ENCODE results near the gene CORO6. TPM values are rescaled to one million over a fixed set of nuclear protein-coding genes. Genes with fewer than 3 reads are reported as not detected.
"Not testable (repeated sequence)": the region's sequence is repeated elsewhere in the genome, so short reads cannot be mapped to it uniquely, and the experiment has no call there.

The CORO6 gene
- 12.9 TPM for total RNA-seq

DNA sequence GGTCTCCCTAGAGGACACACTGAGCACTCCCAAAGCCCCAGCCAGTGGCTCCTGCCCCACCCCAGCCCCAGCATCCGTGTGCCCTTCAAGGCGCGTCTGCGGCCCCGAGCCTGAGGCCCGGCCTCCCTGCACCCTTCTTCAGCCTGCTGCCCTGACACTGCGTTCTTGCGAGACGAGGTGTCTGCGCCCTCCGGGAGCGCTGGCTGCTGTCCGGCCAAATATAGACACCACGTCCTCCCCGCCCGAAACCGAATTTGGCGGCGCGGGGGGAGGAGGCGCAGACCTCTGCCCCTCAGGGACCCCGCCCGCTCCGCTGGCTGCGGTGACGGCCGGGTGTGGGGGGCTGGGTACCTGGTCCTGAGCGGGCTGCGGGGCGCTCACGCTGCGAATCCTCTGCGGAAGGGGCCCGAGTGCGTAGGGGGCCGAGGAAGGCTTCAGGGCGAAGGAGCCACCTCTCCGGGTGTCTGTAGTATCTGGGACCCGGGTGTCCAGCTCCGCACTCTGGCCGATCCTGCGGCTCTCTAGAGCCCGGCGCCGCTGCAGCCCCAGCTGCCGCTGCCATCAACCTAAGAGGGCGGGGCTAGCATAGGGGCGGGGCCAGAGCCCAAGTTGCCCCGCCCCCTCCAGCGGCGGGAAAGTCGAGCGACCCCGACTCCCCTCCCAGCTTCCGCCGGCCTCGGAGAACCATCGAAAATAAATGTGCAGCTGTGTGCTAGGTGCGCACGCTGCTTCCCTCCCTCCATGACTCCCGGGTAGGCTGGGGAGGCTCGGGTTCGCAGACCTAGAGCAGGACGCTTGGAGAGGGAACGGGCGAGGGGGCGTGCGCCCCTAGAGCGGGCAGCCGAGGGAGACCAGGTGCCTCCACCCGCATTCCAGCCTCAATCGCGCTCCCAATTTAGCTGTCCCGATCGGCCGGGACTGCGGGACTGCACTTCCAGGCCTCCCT lies at the start of gene CORO6:
TSS of gene CORO6 (minus strand) at position 576 of the 946 bp plus-strand sequence. CDS start 1,491 bp downstream, outside the sequence.
- no peak for DNase-seq (ENCODE audit: low spot score)

DNA sequence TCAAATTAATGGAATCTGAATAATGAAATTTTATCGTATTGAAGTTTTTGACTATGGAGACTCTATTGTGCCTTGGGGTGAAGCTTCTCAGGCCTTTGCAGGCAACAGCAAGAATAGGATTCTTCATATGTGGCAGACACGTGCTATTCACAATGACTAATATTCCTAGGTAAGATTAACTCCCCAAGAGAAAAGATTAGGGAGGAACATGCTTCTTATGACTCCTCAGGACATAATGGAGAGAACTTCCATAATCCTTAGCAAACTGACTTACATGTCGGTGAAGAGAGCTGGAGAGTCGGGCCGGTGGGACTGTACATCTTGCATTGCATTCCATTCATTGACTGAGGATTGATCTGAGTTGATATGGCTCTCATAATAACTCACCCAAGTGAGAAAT lies 48.9 kb upstream of the CORO6 start:
- no peak for DNase-seq (ENCODE audit: low spot score)

DNA sequence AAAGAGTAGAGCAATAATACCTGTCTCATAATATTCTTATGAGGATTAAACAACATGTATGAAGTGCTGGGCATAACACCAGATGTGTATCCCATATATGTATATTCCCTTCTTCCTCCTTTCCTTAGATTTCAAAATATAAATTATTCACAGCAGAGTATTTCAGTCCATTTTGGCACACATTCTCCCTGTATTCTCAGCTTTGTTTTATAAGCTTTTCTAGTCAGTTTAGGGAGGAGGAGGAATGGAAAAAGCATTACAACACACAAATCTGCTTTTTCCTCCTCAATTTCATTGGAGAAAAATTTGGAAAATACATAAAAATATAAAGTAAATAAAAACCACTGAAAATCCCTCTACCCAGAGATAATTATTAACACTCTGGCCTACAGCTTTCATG lies 46.6 kb upstream of the CORO6 start:
- no peak for DNase-seq (ENCODE audit: low spot score)

DNA sequence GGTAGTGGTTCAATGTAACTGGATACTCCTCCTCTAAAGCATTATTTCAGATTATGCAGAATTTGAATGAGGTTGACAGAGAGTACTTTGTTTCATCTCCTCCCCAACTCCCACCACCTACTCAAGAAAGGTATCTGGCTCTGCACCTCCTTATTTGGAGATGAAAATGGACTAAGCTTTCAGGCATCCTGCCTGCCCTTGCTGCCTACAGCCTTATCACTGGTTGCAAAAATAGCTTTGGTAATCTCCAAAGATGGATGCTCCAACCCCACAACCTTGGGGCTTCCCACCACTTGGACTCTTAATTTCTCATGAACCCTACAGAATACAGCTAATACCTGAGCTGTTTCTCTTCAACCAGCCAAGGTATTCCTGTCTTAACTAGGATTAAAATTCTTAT lies 45.3 kb upstream of the CORO6 start:
- DNase-seq (ENCODE audit: low spot score): no peak

DNA sequence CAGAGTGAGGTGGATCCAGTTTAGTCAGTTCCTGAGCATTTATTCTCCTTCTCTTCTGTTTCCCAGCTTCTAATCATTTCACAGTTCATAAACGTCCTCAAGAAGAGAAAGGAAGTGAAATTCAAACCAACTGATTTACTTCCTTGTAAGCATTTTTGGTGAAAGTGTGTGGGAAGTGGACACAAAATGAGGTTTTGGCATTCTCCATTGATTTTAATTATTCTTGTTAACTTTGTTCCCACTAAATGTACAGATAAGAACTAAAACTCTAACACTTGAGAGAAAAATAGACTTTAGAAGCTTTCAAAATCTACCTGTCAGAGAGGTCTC lies 42.7 kb upstream of the CORO6 start:
- no peak for DNase-seq (ENCODE audit: low spot score)

DNA sequence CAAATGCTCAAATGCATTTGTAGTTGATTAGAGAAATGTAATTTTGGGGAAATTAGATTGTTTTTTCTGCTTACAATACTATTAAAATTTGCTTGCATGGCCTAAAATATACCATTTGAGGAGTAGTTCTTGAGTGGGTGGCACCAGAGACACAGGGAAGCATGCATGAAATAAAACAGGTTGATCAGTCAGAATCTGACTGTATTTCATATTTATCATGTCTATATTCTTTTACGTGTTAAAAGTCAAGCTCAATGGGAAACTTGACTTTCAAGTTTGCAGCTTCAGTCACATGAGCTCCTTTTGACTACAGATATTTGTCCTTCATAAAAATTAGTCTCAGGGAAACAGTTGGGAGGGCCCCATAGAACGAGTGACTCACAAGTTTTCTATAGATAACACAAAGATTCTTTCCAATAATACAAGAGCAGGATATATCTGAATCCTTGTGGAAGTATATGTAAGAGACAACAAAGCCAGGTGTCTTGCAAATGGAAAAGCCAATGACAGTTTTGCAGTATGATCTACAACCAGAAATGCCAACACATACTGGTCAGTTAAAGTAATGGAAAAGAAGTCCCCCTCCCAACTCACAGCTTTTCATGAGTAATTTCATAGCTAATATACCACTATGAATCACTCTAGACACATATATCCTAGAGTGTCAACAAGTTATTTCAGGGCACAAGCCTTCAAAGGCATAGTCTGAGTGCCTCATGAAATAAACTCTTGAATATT lies 42.2 kb upstream of the CORO6 start:
- DNase-seq (ENCODE audit: low spot score): no peak

DNA sequence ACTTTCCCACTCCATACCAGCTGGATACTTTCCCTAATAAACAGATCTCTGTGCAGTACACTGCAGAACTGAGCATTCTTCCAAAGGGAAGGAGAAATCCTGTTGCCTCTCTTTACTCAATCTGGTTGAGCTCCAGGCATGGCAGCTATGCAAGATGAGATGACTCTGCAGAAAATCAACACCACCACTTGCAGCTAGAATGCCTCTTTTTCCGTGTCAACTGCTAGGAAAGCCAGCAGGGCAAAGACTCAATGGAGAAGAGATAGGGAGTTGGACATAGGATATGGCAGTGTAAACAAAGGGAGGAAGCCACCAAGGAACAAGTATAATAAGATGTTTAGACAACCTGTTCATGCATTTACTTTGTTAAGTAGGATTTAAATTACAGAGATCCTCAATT lies 40.4 kb upstream of the CORO6 start:
- DNase-seq (ENCODE audit: low spot score): no peak

DNA sequence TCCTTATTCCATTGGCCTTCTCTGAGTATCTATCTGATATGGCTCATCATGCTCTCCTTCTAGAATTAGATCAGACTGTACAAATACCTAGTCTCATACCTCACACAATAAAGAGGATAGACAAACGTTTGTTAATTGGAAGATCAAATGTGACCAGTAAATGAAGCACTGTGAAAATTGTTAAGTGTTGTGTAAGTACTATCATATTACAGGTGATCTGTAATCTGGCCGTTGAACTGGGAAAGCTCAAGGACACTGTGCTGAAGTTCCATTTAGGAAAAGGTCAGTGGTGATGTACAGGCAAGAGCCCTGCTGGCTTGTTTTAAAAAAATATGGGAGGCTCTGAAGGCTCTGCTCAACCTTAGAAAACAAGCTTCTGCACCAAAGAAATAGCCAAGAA lies 38.5 kb upstream of the CORO6 start:
- DNase-seq (ENCODE audit: low spot score): no peak

DNA sequence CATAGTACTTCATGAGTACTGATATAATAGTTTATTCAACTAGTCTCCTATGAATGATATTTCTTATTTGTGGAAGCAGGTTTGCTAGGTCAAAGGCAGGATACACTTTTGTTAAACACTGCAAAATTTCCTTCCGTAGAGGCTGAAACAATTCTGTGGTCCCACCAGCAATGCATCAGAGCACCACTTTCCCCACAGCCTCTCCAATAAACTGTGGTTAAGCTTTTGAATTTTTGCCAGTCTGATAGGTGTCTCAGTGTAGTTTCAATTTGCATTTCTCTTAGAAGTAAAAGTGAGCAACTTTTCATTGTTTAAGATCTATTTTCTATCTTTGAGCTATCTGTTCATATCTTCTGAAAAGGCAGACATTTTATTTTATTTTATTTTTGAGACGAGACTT lies 36.4 kb upstream of the CORO6 start:
- no peak for DNase-seq (ENCODE audit: low spot score)

DNA sequence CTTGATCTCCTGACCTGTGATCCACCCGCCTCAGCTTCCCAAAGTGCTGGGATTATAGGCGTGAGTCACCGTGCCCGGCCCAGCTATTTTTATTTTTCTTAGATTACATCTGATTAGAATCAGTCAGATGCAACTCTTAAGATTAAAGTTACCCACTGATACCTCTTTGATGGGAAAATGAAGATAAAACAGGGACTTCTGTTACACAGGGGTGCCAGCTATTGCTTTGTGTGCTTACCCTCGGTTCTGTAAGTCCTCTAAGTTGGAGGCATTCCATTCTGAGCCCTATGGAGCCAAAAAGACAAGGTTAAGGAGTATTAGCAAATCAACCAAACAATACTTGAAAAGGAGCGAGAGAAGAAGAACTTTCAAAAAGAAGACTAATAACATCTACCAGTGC lies 32.6 kb upstream of the CORO6 start:
- DNase-seq (ENCODE audit: low spot score): no peak

DNA sequence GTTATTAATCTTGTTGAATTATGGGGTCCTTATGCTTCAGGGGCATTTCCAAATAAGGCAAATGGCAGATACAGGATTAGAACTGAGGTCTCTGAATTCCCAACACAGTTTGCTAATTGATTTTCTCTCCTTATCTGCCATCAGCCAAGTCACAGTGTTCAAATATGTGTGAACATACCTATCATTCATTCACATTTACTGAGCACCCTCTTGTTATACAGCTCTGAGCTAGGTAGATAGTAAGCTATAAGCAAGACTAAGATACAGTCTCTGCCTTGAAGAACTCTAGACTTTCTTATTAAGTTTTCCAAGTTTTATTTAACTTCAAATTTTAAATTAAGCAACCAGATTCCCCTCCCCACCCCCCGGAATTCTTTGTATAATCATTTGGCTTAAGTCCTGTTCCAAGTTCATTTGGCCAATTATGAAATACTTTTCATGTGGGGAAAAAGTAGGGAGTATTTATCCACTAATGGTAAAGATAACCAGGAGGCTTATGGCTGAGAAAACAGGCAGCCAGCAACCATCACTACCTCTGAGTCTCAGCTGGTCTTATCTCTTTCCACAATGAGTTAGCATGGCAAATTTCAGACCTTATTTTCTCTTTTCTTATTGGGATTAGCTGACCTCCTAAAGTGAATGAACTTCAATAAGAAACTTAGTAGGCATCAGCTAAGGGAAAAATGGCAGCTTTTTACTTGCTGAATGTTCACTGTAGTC lies 31.4 kb upstream of the CORO6 start:
- no peak for DNase-seq (ENCODE audit: low spot score)

DNA sequence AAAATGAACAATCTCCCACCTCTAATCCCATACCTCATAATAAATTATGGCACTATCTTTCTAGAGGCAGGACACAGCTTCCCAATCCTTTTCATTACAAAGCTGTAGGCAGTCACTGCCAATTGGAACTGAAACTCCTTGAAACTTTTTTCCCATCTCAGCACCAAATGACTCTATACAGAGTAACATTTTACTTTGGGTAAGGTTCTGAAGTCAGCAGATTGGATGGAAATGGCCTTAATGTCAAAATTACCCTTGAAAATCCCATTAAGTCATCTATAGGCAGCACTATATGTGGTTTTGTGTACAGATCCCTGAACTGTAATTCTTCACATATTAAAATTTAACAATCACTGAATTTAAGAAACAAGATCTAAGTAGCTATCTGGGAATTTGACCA lies 30.3 kb upstream of the CORO6 start:
- DNase-seq (ENCODE audit: low spot score): no peak

DNA sequence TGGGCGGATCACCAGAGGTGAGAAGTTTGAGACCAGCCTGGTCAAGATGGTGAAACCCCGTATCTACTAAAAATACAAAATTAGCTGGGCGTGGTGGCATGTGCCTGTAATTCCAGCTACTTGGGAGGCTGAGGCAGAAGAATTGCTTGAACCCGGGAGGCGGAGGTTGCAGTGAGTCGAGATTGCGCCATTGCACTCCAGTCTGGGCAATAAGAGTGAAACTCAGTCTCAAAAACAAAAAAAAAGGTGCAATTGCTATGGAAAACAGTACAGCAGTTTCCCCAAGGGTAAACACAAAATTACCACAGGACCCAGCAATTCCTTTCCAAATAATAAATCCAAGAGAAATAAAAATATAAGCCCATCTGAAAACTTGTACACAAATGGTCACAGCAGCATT lies 29.2 kb upstream of the CORO6 start:
- DNase-seq (ENCODE audit: low spot score): not testable (repeated sequence)

DNA sequence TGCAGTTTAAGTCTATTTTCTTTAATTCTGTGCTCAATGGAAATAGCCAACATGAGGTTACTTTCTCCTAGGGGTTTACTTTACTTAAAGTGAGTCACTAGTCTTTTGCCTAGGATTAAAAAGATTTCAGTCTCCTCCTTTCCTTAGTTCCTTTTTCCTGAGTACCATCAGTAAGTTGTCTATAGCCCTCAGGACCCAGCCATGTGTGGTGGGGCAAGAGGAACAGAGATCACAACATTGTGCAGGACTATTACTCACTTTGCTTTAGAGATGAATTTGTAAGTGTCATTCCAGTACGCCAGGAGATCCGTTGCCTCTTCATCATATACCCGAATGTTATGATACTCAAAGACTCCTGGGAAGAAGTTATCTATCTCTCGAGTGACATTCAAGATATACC lies 27.7 kb upstream of the CORO6 start:
- no peak for DNase-seq (ENCODE audit: low spot score)

DNA sequence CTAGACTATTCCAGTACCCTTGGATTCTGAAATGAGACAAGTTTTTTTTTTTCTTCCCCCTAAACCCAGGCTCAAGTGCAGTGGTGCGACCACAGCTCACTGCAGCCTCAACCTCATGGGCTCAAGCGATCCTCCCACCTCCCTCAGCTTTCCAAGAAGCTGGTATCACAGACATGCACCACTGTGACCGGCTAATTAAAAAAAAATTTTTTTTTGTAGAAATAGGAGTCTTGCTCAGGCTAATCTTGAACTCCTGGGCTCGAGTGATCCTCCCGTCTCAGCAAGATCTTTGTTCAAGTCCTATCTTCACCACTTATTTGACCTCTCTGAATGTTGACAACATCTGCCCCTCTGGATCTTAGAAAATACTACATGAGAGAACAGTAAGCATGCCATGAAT lies 26.6 kb upstream of the CORO6 start:
- no peak for DNase-seq (ENCODE audit: low spot score)

DNA sequence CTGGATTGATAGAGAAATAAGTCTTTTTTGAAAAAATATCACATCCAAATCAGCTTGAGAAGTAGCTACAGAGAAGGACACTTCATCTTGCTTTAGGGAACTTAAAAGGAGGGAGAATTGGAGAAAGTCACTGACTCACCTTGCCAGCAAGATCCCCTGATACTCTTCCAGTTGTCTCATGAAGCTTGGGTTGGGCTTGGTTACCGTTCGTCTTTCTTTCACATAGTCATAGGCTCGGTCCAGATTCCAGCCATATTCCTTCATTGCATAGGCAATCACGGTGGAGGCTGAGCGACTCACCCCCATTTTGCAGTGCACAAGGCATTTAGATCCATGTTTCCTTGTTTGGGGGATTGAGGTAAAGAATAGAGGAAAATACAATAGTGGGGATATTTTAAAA lies 25.3 kb upstream of the CORO6 start:
- DNase-seq (ENCODE audit: low spot score): no peak

DNA sequence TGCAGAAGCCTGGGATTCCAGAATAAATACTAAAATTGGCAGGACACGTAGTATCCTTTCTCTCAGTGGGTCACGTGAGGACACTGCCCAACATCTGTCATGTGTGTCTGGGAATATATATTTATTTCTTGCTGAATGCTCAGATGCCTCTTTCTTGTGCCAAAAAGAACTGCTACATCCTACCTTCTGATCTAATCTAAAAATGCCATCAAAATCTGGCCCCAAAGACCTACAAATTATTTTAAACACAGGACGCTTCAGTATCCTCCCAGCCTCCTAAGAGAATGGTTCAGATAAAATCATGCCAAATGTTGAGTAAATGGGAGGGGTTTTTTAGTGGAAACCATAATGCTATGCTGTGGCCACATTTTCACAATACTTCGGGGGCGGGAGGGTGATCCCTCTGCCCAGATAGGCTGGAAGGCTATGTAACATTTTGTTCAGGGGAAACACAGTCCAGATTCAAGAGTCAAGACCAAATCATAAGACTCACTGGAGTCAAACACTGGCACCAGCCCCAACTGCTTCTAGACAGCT lies 22.9 kb upstream of the CORO6 start:
- DNase-seq (ENCODE audit: low spot score): peak; percentile 59

DNA sequence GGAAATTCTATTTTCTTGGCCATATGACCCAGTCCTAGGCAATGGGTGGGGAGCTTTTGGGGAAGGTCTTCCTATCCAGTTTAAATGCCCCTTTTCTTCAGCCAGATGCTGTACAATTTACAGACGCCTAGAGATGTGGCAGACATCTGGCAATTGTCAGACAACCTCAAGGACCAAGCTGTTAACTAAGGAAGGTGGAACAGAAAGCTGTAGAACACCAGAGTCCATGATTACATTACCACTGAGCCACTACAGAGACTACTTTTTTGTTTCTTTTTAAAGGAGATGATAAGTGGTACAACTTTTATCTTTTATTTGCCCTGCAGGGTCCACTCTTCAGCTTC lies 21.1 kb upstream of the CORO6 start:
- DNase-seq (ENCODE audit: low spot score): no peak

DNA sequence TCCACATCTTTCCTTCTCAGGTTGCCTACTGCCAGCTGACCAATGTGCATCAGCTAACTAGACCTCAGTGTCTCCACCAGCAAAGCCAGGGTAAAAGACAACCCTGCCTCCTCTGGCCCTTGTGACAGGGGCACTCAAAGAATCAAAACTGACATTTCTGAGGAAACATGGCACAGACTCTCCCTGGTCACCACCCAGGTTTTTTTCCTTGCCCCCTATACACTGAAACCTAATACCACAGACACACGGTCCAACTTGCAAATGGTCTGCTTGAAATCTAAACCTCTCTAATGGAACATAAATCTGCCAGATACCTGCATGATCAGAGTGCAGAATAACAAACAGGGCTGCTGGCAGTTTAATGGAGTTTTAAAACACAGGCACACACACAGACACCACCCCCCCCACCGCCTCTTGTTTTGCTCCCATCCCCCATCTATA lies 19.5 kb upstream of the CORO6 start:
- DNase-seq (ENCODE audit: low spot score): no peak

DNA sequence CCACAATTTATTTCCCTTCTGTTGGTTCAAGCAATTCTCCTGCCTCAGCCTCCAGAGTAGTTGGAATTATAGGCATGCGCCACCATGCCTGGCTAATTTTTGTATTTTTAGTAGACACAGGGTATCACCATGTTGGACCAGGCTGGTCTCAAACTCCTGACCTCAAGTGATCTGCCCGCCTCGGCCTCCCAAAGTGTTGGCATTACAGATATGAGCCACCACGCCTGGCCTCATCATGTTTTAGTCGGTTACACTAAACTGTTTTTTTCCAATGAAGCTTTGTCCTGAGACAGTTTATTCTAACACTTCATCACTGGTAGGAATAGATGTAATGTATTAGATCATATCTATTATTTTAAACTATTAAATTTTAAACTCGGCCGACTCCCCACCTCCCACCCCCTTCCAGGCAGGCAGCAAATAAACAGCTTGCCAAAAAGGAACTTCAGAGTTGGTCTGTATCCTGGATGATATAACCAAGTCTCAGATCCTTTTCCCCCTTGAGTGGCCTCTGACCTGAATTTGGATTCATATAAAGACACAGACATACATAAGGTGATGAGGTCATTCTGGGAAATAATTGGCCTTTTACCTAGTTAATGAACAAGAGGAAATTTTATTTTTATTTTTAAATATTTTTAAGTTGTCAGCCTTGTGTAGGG lies 18.4 kb upstream of the CORO6 start:
- no peak for DNase-seq (ENCODE audit: low spot score)

DNA sequence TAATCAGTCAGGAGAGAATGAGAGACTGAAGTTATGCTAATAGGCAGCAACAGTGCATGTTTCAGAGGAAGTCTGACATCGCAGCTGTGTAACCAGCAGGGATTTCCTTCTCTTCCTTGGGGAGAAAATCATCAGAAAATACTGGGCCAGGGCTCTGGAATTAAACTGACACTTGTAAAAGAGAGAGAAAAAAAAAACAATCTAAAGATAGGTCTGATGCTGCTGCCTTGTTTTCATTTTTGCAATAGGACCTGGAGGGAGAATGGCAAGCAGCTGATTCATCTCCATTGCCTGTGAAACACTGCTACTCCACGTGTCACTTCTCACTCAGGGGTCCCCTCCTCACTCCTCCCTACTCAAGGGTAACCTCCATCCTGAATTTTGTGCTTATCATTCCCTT lies 17.7 kb upstream of the CORO6 start:
- no peak for DNase-seq (ENCODE audit: low spot score)

DNA sequence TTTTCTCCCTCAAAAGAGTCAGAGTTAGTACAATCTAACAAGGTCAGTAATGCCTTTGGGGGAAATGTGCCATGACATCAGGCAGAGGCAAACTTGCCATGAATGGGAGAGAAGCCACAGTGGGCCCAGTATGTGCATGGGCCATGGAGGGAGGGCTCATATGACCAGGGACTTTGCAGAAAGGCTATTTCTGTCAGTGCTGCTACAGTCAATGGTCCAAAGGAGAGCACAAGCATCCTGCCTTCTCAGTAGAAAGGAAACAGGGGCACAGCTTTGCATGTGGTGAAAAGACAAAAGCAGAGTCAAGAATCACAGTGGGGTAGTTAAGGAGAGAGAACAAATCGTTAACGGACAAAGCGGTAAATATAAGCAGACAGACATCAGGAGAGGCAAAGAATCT lies 11.2 kb upstream of the CORO6 start:
- DNase-seq (ENCODE audit: low spot score): no peak
